ENCODE data around the gene CISD2.

GRCh38 chr4:102868153-102868780, 525 bp upstream of the CISD2 start:
- TF ChIP-seq CTCF (conservative IDR thresholded peaks at IDR 0.05; ENCODE audit: low read depth, low read length) (no peak), BHLHE40 (IDR thresholded peaks at IDR 0.05; ENCODE audit: low read depth, low read length) (no peak), SMC3 (IDR thresholded peaks at IDR 0.05; ENCODE audit: low read depth, low read length) (no peak), MAZ (IDR thresholded peaks at IDR 0.05; ENCODE audit: borderline replicate concordance, low read depth, low read length) (no peak), CHD1 (IDR thresholded peaks at IDR 0.05; ENCODE audit: low read depth, low read length) (no peak)
